Osteocyte (in vitro differentiated cells): ENCODE measurements around the gene BCL10. TPM values are rescaled to one million over a fixed set of nuclear protein-coding genes. Genes with fewer than 3 reads are reported as not detected.

ENCODE experiments used
- DNase-seq: peaks from one replicate; pipeline ENCODE4 v3.0.0; 2021; ENCODE audit warnings: mixed read lengths; ENCODE audit not compliant: unreplicated experiment; ENCODE audit errors: extremely low spot score
- H3K27ac Mint-ChIP-seq: one replicate; pipeline ENCODE4 v1.8.0; 2021; ENCODE audit warnings: mild to moderate bottlenecking, mixed read lengths; ENCODE audit not compliant: unreplicated experiment
- H3K27me3 Mint-ChIP-seq: one replicate; pipeline ENCODE4 v1.8.0; 2021; ENCODE audit warnings: mixed read lengths; ENCODE audit not compliant: unreplicated experiment
- H3K36me3 Mint-ChIP-seq: one replicate; pipeline ENCODE4 v1.8.0; 2021; ENCODE audit warnings: mixed read lengths; ENCODE audit not compliant: unreplicated experiment
- H3K4me1 Mint-ChIP-seq: one replicate; pipeline ENCODE4 v1.8.0; 2021; ENCODE audit warnings: mixed read lengths; ENCODE audit not compliant: unreplicated experiment
- H3K4me3 Mint-ChIP-seq: one replicate; pipeline ENCODE4 v1.8.0; 2021; ENCODE audit warnings: mild to moderate bottlenecking, moderate library complexity, mixed read lengths; ENCODE audit not compliant: unreplicated experiment
- H3K9me3 Mint-ChIP-seq: one replicate; pipeline ENCODE4 v1.8.0; 2021; ENCODE audit warnings: mixed read lengths; ENCODE audit not compliant: unreplicated experiment
- total RNA-seq: library from RNA; stranded (reverse); gene quantifications from 2 replicates; pipeline ENCODE4 v1.2.1, GENCODE V29; 2021
- TF ChIP-seq, protein P1 (sequence below): fragments of 200-600 bp; sonication (generic); IDR thresholded peaks from 2 replicates; pipeline ENCODE4 v1.5.0; 2021; ENCODE audit warnings: antibody characterized with exemption, mild to moderate bottlenecking, moderate library complexity

Gene BCL10
- total RNA-seq, 1 donor from 2014 or later: 27.9 TPM

DNA sequence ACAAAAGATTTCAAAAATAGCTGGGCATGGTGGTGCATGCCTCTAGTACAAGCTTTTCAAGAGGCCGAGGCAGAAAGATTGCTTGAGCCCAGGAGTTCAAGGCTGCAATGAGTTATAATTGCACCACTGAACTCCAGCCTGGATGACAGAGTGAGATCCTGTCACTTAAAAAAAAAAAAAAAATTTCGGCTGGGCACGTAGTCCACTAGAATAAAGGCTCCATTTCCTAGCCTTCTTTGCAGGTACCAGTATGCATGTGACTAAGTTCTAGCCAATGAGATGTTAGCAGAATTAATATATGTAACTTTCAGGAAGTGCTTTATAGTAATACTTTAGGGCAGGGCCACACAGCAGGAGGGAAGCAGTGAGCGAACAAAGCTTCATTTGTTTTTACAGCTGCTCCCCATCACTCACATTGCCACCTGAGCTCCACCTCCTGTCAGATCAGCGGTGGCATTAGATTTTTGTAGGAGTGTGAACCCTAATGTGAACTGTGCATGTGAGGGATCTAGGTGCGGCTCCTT, 46.8 kb downstream of the BCL10 start:
- TF ChIP-seq, protein P1, sequence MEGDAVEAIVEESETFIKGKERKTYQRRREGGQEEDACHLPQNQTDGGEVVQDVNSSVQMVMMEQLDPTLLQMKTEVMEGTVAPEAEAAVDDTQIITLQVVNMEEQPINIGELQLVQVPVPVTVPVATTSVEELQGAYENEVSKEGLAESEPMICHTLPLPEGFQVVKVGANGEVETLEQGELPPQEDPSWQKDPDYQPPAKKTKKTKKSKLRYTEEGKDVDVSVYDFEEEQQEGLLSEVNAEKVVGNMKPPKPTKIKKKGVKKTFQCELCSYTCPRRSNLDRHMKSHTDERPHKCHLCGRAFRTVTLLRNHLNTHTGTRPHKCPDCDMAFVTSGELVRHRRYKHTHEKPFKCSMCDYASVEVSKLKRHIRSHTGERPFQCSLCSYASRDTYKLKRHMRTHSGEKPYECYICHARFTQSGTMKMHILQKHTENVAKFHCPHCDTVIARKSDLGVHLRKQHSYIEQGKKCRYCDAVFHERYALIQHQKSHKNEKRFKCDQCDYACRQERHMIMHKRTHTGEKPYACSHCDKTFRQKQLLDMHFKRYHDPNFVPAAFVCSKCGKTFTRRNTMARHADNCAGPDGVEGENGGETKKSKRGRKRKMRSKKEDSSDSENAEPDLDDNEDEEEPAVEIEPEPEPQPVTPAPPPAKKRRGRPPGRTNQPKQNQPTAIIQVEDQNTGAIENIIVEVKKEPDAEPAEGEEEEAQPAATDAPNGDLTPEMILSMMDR: no peak
- Mint-ChIP-seq H3K27me3 (no peaks in the 10 kb centered on the region), H3K4me3 (no peak overlapping the region), H3K4me1 (peaks cover 12% of the 10 kb centered on the region), H3K27ac (no peak overlapping the region), H3K36me3 (no peaks in the 10 kb centered on the region), H3K9me3 (no peaks in the 10 kb centered on the region)
- DNase-seq: no peak

DNA sequence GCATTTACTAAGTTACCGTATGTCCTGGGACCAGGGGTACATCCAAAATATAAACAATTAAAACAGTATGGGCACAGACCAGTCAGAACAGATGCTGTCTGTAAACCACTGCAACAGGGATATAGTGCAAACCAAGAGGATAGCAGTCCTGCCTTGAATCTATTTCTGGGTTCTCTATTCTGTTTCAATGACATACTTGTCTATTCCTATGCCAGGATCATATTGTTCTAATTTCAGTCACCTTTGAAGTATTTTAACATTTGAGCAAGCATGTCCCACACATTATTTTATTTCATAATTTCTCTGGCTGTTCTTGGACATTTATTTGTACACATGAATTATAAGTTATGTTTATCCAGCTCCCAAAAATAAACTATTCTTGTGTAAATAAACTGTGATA, 47.5 kb downstream of the BCL10 start:
- Mint-ChIP-seq H3K9me3 (no peaks in the 10 kb centered on the region), H3K4me1 (peaks cover 17% of the 10 kb centered on the region), H3K27me3 (no peaks in the 10 kb centered on the region), H3K27ac (no peak overlapping the region), H3K36me3 (no peaks in the 10 kb centered on the region), H3K4me3 (no peak overlapping the region)
- no peak for DNase-seq
- TF ChIP-seq, protein P1: no peak

DNA sequence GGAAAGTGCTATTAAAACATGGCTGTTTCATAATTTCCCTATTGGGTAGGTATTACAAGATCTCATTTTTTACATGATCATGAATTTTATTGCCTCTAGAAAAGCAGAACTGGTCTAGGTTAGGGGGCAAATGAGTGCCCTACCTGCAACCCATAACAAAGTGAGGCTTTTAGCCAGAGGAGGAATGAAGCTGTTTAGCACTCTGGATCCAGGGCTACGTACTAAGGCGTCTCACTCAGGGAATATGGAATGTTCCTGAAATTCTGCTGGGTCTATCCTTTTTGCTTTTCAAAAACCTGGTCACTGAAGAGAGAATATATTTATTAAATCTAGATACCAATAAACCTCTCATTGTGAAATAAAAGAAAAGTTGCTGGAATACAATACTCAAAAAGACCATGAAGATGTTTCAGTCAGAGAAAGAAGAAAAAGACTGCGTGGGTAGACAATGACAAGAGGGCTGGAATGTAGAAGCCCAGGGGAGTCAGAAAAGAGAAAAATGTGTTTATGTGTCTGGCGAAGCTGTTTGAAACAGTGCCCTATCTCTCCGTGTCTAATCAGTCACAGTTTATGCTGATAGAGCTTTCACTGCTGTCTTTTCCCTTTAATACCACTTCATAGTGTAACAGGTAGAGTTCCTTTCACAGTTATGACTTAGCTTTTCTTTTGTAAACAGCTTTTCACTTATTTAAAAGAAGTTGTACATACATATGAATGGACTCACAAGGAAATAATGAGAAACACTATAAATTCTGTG, 50.6 kb downstream of the BCL10 start:
- no peak overlapping the region for H3K4me3 Mint-ChIP-seq
- no peaks in the 10 kb centered on the region for H3K36me3 Mint-ChIP-seq
- no peak overlapping the region for H3K27ac Mint-ChIP-seq
- H3K27me3 Mint-ChIP-seq: peaks cover 3% of the 10 kb centered on the region
- TF ChIP-seq, protein P1: no peak
- H3K4me1 Mint-ChIP-seq: peaks cover 23% of the 10 kb centered on the region
- no peak for DNase-seq
- no peaks in the 10 kb centered on the region for H3K9me3 Mint-ChIP-seq

DNA sequence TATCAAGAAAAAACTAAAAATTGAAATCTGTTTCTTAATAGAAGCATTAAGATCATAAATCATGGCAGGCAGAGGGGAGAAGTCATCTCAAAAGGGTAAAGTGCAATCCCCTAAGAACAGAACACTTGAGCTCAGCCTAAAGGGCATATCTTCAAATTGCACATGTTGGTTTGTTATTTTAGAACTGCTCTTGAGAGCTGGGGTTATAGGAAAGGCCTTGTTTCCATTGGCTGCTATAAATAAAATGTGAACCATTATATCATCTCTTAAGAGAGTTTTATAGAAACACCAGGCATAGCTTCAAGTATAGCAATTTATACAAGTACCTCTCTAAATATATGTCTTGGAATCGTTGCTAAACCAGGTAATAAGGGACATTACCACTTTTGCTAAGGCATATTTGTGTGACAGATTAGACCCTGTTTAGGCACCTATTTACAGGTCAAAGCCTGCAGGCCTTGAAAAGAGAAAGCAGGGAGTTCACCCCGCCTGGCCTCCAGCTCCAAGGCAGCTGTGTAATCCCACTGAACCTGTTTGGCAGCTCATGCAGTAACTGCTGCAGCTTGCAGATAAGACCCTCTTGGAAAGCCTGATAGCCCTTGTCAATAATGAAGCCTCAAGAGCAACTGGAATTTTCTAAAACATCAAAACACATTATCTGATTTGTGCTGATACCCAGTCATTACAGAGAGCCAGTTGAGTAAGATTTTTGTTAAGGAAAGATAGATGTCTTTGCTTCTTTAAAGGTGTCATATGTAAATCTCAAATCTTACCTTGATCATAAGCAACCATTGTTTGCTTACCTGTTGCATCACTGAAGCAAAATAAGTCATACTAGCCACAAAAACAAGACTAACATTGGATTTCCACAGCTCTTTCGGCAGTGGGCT, 51.5 kb downstream of the BCL10 start:
- no peak for DNase-seq
- Mint-ChIP-seq H3K9me3 (no peaks in the 10 kb centered on the region), H3K4me1 (peaks cover 27% of the 10 kb centered on the region), H3K27ac (no peak overlapping the region), H3K36me3 (no peaks in the 10 kb centered on the region), H3K27me3 (peaks cover 3% of the 10 kb centered on the region), H3K4me3 (no peak overlapping the region)
- TF ChIP-seq, protein P1: no peak

DNA sequence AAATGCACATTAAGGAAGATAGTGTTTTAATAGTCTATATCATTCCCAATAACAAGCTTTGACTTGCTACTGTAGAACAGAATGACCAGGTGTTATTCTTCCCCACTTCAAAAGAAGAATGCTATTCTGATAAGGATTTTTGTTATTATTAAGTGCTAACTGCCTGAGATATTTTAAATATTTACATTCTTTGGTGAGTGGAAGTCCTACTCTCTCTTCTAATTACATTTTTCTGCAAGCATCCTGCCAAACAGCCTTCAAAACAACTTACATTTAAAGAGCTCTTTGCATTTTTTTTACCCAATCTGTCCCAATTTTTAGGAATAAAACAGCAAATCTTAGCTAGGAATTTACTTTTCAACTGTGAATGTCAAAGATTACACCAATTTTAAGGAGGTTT, 52.1 kb downstream of the BCL10 start:
- Mint-ChIP-seq H3K27ac (no peak overlapping the region), H3K4me3 (no peak overlapping the region), H3K36me3 (no peaks in the 10 kb centered on the region), H3K9me3 (no peaks in the 10 kb centered on the region), H3K4me1 (peaks cover 27% of the 10 kb centered on the region), H3K27me3 (peaks cover 3% of the 10 kb centered on the region)
- no peak for DNase-seq
- TF ChIP-seq, protein P1: no peak
